Activated naive CD4-positive, alpha-beta T cell treated with anti-CD3 and anti-CD28 coated beads, Interleukin-2, amount 10 ng/mL, durations not matched to agents 7 days and 5 days (primary cell): Measurements from ENCODE around the gene WDFY4.

Experiments used
- CTCF ChIA-PET: fragments of 350-600 bp; sonication (Branson Sonifier 250); formaldehyde crosslinking; loops from one replicate; lab custom pipeline; 2021; ENCODE audit warnings: antibody characterized with exemption; lab: Charles Lee
- DNase-seq: peaks from one replicate; pipeline ENCODE4 v3.0.0-alpha.2; 2020
- H3K27ac Mint-ChIP-seq: one replicate; pipeline ENCODE4 v1.8.0; 2021; ENCODE audit warnings: mild to moderate bottlenecking, moderate library complexity, mixed read lengths
- H3K27me3 Mint-ChIP-seq: one replicate; pipeline ENCODE4 v1.8.0; 2021; ENCODE audit warnings: mild to moderate bottlenecking, mixed read lengths
- H3K36me3 Mint-ChIP-seq: one replicate; pipeline ENCODE4 v1.8.0; 2021; ENCODE audit warnings: mixed read lengths
- H3K4me1 Mint-ChIP-seq: one replicate; pipeline ENCODE4 v1.8.0; 2021; ENCODE audit warnings: mixed read lengths
- H3K4me3 Mint-ChIP-seq: one replicate; pipeline ENCODE4 v1.8.0; 2021; ENCODE audit warnings: mild to moderate bottlenecking, moderate library complexity, mixed read lengths
- H3K9me3 Mint-ChIP-seq: one replicate; pipeline ENCODE4 v1.8.0; 2021; ENCODE audit warnings: mixed read lengths

WDFY4 gene

GRCh38 chr10:48945441-48946130, 260.9 kb downstream of the WDFY4 start:
- Mint-ChIP-seq H3K36me3 (no peaks in the 10 kb centered on the region), H3K4me1 (peaks cover 3% of the 10 kb centered on the region), H3K4me3 (no peak overlapping the region), H3K27me3 (peaks cover 4% of the 10 kb centered on the region), H3K9me3 (no peaks in the 10 kb centered on the region), H3K27ac (no peak overlapping the region)
- no peak for DNase-seq
- CTCF ChIA-PET = no interaction called here

- Mint-ChIP-seq H3K27me3 (peaks cover 4% of the 10 kb centered on the region), H3K4me1 (peaks cover 3% of the 10 kb centered on the region)
- CTCF ChIA-PET = no interaction called here
Measured at GRCh38 chr10:48946332-48946731, 261.7 kb downstream of the WDFY4 start.

GRCh38 chr10:48946891-48947500, 262.3 kb downstream of the WDFY4 start:
- CTCF ChIA-PET = no interaction called here
- no peak overlapping the region for H3K4me3 Mint-ChIP-seq
- no peak overlapping the region for H3K27ac Mint-ChIP-seq
- H3K9me3 Mint-ChIP-seq = no peaks in the 10 kb centered on the region
- peaks cover 3% of the 10 kb centered on the region for H3K4me1 Mint-ChIP-seq
- H3K27me3 Mint-ChIP-seq = peaks cover 4% of the 10 kb centered on the region
- no peaks in the 10 kb centered on the region for H3K36me3 Mint-ChIP-seq
- no peak for DNase-seq

More at GRCh38 chr10:48946332-48946731, 261.7 kb downstream of the WDFY4 start:
- H3K27ac Mint-ChIP-seq = no peak overlapping the region
- no peak overlapping the region for H3K4me3 Mint-ChIP-seq
- no peak for DNase-seq
- H3K36me3 Mint-ChIP-seq = no peaks in the 10 kb centered on the region
- no peaks in the 10 kb centered on the region for H3K9me3 Mint-ChIP-seq

- Mint-ChIP-seq H3K4me3 (no peak overlapping the region), H3K9me3 (no peaks in the 10 kb centered on the region), H3K36me3 (no peaks in the 10 kb centered on the region), H3K27me3 (peaks cover 4% of the 10 kb centered on the region), H3K27ac (no peak overlapping the region), H3K4me1 (peaks cover 3% of the 10 kb centered on the region)
- DNase-seq = no peak
- CTCF ChIA-PET = interaction anchor here (0.8 kb wide), 1 partner anchor 292 kb away, joined by 3 read pairs; no protein-coding TSS in a partner anchor
Measured at GRCh38 chr10:48947690-48948469, 263.2 kb downstream of the WDFY4 start.

GRCh38 chr10:48948470-48949037, 263.9 kb downstream of the WDFY4 start:
- Mint-ChIP-seq H3K27me3 (peaks cover 4% of the 10 kb centered on the region), H3K9me3 (no peaks in the 10 kb centered on the region), H3K4me3 (no peak overlapping the region), H3K36me3 (no peaks in the 10 kb centered on the region), H3K4me1 (peaks cover 3% of the 10 kb centered on the region), H3K27ac (no peak overlapping the region)
- no peak for DNase-seq
- CTCF ChIA-PET = interaction anchor here (0.8 kb wide), 1 partner anchor 292 kb away, joined by 3 read pairs; no protein-coding TSS in a partner anchor

- Mint-ChIP-seq H3K27ac (no peak overlapping the region), H3K27me3 (peaks cover 4% of the 10 kb centered on the region), H3K9me3 (no peaks in the 10 kb centered on the region), H3K36me3 (no peaks in the 10 kb centered on the region), H3K4me3 (no peak overlapping the region), H3K4me1 (peaks cover under 1% of the 10 kb centered on the region)
- no peak for DNase-seq
- CTCF ChIA-PET = no interaction called here
Measured at GRCh38 chr10:48951707-48952106, 267.0 kb downstream of the WDFY4 start.

GRCh38 chr10:48957361-48958151, 272.9 kb downstream of the WDFY4 start:
- H3K4me3 Mint-ChIP-seq = no peak overlapping the region

GRCh38 chr10:48958598-48959190, 274.0 kb downstream of the WDFY4 start:
- Mint-ChIP-seq H3K36me3 (no peaks in the 10 kb centered on the region), H3K27ac (no peak overlapping the region)
- no peak for DNase-seq

More at GRCh38 chr10:48957361-48958151, 272.9 kb downstream of the WDFY4 start:
- no peak for DNase-seq
- Mint-ChIP-seq H3K27ac (no peak overlapping the region), H3K9me3 (no peaks in the 10 kb centered on the region), H3K4me1 (no peaks in the 10 kb centered on the region), H3K36me3 (no peaks in the 10 kb centered on the region), H3K27me3 (no peaks in the 10 kb centered on the region)
- CTCF ChIA-PET = no interaction called here

GRCh38 chr10:48964038-48964437, 279.4 kb downstream of the WDFY4 start:
- DNase-seq = no peak
- H3K27me3 Mint-ChIP-seq = peaks cover 8% of the 10 kb centered on the region
- no peaks in the 10 kb centered on the region for H3K9me3 Mint-ChIP-seq
- no peaks in the 10 kb centered on the region for H3K4me1 Mint-ChIP-seq
- CTCF ChIA-PET = no interaction called here
- H3K36me3 Mint-ChIP-seq = no peaks in the 10 kb centered on the region
- H3K27ac Mint-ChIP-seq = no peak overlapping the region
- H3K4me3 Mint-ChIP-seq = no peak overlapping the region

More at GRCh38 chr10:48958598-48959190, 274.0 kb downstream of the WDFY4 start:
- H3K9me3 Mint-ChIP-seq = no peaks in the 10 kb centered on the region
- H3K4me3 Mint-ChIP-seq = no peak overlapping the region
- CTCF ChIA-PET = no interaction called here
- H3K4me1 Mint-ChIP-seq = no peaks in the 10 kb centered on the region
- peaks cover 3% of the 10 kb centered on the region for H3K27me3 Mint-ChIP-seq

GRCh38 chr10:48965460-48965859, 280.8 kb downstream of the WDFY4 start:
- Mint-ChIP-seq H3K27me3 (peaks cover 8% of the 10 kb centered on the region), H3K36me3 (no peaks in the 10 kb centered on the region), H3K27ac (no peak overlapping the region), H3K4me1 (peaks cover 3% of the 10 kb centered on the region), H3K9me3 (no peaks in the 10 kb centered on the region), H3K4me3 (no peak overlapping the region)
- DNase-seq = no peak
- CTCF ChIA-PET = interaction anchor here (1.0 kb wide), 1 partner anchor 309 kb away, joined by 3 read pairs; no protein-coding TSS in a partner anchor

GRCh38 chr10:48968036-48968435, 283.4 kb downstream of the WDFY4 start:
- no peak for DNase-seq
- Mint-ChIP-seq H3K36me3 (no peaks in the 10 kb centered on the region), H3K4me3 (no peak overlapping the region), H3K27me3 (peaks cover 5% of the 10 kb centered on the region), H3K4me1 (peaks cover 9% of the 10 kb centered on the region), H3K9me3 (no peaks in the 10 kb centered on the region), H3K27ac (no peak overlapping the region)
- CTCF ChIA-PET = no interaction called here

- Mint-ChIP-seq H3K36me3 (no peaks in the 10 kb centered on the region), H3K4me1 (peaks cover 9% of the 10 kb centered on the region), H3K4me3 (no peak overlapping the region), H3K27me3 (peaks cover 11% of the 10 kb centered on the region), H3K27ac (no peak overlapping the region), H3K9me3 (no peaks in the 10 kb centered on the region)
- DNase-seq = no peak
- CTCF ChIA-PET = no interaction called here
Measured at GRCh38 chr10:48970046-48970445, 285.4 kb downstream of the WDFY4 start.

- no peaks in the 10 kb centered on the region for H3K36me3 Mint-ChIP-seq
- CTCF ChIA-PET = no interaction called here
- H3K9me3 Mint-ChIP-seq = no peaks in the 10 kb centered on the region
- H3K27ac Mint-ChIP-seq = no peak overlapping the region
- DNase-seq = no peak
- H3K27me3 Mint-ChIP-seq = peaks cover 12% of the 10 kb centered on the region
- no peak overlapping the region for H3K4me3 Mint-ChIP-seq
- H3K4me1 Mint-ChIP-seq = peaks cover 9% of the 10 kb centered on the region
Measured at GRCh38 chr10:48970654-48971053, 286.0 kb downstream of the WDFY4 start.
